Astrocyte of the cerebellum (primary cell): ENCODE data around the gene HSPA12A.

ENCODE experiments used
- DNase-seq: peaks from one replicate; pipeline ENCODE4 v3.0.0-alpha.2; 2011; ENCODE audit warnings: low read depth
- H3K4me3 ChIP-seq: 2 replicates; pipeline ENCODE4 v1.5.1; 2011; ENCODE audit warnings: mild to moderate bottlenecking, low read depth, low read length, moderate library complexity
- in situ Hi-C: cut with HindIII; loops from 2 replicates; pipeline ENCODE4 v1.10.0; 2017; ENCODE audit warnings: low sequenced_read_pairs
- TF ChIP-seq, protein P1 (sequence below): IDR thresholded peaks from 2 replicates; pipeline ENCODE4 v1.5.1; 2012; ENCODE audit warnings: low read length, low read depth, moderate library complexity, mild to moderate bottlenecking; ENCODE audit errors: missing control alignments

The HSPA12A gene

GRCh38 chr10:116699049-116699448, 43.3 kb downstream of the HSPA12A start:
- TF ChIP-seq, protein P1, sequence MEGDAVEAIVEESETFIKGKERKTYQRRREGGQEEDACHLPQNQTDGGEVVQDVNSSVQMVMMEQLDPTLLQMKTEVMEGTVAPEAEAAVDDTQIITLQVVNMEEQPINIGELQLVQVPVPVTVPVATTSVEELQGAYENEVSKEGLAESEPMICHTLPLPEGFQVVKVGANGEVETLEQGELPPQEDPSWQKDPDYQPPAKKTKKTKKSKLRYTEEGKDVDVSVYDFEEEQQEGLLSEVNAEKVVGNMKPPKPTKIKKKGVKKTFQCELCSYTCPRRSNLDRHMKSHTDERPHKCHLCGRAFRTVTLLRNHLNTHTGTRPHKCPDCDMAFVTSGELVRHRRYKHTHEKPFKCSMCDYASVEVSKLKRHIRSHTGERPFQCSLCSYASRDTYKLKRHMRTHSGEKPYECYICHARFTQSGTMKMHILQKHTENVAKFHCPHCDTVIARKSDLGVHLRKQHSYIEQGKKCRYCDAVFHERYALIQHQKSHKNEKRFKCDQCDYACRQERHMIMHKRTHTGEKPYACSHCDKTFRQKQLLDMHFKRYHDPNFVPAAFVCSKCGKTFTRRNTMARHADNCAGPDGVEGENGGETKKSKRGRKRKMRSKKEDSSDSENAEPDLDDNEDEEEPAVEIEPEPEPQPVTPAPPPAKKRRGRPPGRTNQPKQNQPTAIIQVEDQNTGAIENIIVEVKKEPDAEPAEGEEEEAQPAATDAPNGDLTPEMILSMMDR, result no peak
- DNase-seq, result no peak
- no peak overlapping the region for H3K4me3 ChIP-seq
- in situ Hi-C loops, result no loop called here

- DNase-seq, result no peak
- TF ChIP-seq, protein P1, result no peak
- in situ Hi-C loops, result no loop called here
- no peak overlapping the region for H3K4me3 ChIP-seq
These were observed 44.0 kb downstream of the HSPA12A start for GRCh38 chr10:116698364-116698763.

GRCh38 chr10:116697816-116698215, 44.5 kb downstream of the HSPA12A start:
- in situ Hi-C loops, result no loop called here
- no peak for DNase-seq
- TF ChIP-seq, protein P1, result no peak
- H3K4me3 ChIP-seq, result no peak overlapping the region

- TF ChIP-seq, protein P1, result no peak
- DNase-seq, result no peak
- no peak overlapping the region for H3K4me3 ChIP-seq
- in situ Hi-C loops, result no loop called here
These were observed 45.4 kb downstream of the HSPA12A start for GRCh38 chr10:116696919-116697318.

DNA sequence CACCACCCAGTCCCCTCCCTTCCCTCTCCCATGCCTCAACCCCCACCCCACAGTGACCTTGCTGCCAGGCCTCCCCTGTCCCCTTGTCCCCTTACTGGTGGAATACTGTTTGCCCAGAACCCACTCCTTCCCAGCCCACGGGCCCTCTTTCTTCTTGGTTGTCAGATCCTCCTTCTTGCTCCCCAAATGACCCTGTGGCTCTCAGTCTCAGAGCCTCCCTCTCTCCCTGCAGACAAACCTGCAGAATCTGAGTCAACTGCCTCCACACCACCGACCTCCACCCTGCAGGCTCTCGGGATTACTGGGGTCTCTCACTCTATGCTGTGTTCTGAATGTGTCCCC, 47.5 kb downstream of the HSPA12A start:
- no peak for DNase-seq
- in situ Hi-C loops, result no loop called here
- no peak overlapping the region for H3K4me3 ChIP-seq
- TF ChIP-seq, protein P1, result no peak

DNA sequence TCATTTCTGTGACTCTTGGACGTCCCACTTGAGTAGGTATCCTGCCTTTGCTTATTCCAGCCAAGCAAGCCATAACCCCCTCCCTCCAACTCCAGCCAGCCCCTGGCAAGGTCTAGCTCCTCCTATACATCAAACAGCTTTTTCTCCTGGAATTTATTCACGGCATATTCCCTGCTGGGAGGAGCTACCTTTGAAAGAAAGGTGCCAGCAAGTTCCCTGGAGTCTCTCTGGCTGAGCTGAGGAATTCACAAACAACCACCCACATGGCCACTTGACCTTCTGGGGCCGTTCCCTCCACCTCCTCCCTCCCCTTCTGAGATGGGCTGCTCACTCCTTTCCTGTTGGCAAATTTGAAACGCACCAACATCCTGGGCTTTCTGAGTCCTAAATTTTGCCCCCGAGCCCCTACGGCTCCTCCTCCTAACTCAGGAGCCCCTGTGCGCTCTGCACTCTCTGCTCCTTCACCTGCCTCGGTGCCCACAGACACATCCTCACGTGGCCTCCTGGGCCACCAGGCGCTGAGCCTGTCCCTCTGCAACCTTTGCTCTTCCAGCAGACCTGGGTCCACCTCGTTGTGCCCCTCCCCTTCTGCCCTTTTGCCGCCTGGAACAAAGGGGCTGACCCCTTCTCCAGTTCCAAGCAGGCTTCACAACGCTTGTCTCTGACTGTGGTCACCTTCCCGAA, 48.0 kb downstream of the HSPA12A start:
- no peak for DNase-seq
- in situ Hi-C loops, result no loop called here

More for the DNA sequence above, 48.0 kb downstream of the HSPA12A start:
- no peak overlapping the region for H3K4me3 ChIP-seq
- TF ChIP-seq, protein P1, result no peak
